ENCODE measurements around the gene RNF114.
A peak's percentile ranks its signal among the peaks of the same experiment; 100 is the strongest.

Gene RNF114

DNA sequence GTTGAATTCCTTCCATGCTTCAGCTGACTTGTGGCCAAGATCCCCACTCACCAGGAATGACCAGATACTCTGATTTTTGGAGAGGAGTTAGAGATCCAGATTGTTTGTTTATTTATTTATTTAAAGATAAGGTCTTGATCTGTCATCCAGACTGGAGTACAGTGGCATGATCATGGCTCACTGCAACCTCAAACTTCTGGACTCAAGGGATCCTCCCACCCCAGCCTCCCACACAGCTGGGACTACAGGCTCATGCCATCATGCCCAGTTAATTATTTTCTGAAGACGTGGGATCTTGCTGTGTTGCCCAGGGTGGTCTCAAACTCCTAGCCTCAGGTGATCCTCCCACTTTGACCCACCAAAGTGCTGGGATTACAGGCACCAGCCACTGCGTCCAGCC is 16.7 kb upstream of the RNF114 start:
- Histone ChIP-seq H3K27ac (ENCODE audit: low read depth, low read length) (no peak overlapping the region), H3K27me3 (ENCODE audit: control insufficient read depth, insufficient read depth, low read length) (no peaks in the 10 kb centered on the region), H3K4me1 (ENCODE audit: control insufficient read depth, insufficient read depth, low read length) (peaks cover 2% of the 10 kb centered on the region), H3K4me3 (ENCODE audit: low read length) (no peak overlapping the region), H3K36me3 (ENCODE audit: control insufficient read depth, insufficient read depth, low read length) (no peaks in the 10 kb centered on the region), H3K9ac (ENCODE audit: low read length) (no peak overlapping the region)

DNA sequence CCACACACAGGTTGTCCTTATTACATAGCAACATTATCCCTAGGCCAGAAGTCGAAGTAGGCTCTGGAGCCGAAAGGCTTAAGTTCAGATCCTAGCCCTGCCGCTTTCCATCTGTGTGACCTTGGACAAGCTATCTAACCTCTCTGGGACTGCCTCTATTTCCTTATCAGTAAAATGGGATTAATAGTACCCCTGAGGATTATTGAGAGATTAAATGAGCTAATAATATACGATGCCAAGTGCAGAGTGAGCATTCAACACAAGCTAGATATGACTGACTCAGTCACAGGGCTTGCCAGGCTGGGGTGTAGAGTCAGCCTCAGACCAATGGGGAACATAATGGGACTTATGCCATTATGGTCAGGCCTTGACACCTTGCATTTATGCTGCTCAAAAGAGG is 11.9 kb upstream of the RNF114 start:
- no peak overlapping the region for H3K4me3 ChIP-seq (ENCODE audit: low read length)
- no peaks in the 10 kb centered on the region for H3K27me3 ChIP-seq (ENCODE audit: control insufficient read depth, insufficient read depth, low read length)
- H3K4me1 ChIP-seq (ENCODE audit: control insufficient read depth, insufficient read depth, low read length) = no peaks in the 10 kb centered on the region
- H3K27ac ChIP-seq (ENCODE audit: low read depth, low read length) = no peak overlapping the region
- no peak overlapping the region for H3K9ac ChIP-seq (ENCODE audit: low read length)
- H3K36me3 ChIP-seq (ENCODE audit: control insufficient read depth, insufficient read depth, low read length) = no peaks in the 10 kb centered on the region

DNA sequence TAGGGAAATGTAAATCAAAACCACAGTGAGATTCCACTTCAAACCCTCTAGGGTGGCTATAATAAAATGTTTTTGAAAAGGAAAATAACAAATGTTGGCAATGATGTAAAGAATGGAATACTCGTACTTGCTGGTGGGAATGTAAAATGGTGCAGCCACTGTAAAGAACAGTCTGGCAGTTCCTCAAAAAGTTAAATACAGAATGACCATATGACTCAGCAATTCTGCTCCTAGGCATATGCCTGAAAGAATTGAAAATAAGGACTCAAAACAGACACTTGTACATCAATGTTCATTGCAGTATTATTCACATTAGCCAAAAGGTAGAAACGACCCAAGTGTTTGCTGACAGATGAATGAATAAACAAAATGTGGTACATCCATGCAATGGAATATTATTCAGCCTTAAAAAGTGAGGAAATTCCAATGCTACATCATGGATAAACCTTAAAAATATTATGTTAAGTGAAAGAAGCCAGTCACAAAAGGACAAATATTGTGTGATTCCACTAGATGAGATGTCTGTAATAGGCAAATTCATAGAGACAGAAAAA is 10.2 kb upstream of the RNF114 start:
- no peaks in the 10 kb centered on the region for H3K4me1 ChIP-seq (ENCODE audit: control insufficient read depth, insufficient read depth, low read length)
- H3K36me3 ChIP-seq (ENCODE audit: control insufficient read depth, insufficient read depth, low read length) = no peaks in the 10 kb centered on the region
- H3K27me3 ChIP-seq (ENCODE audit: control insufficient read depth, insufficient read depth, low read length) = no peaks in the 10 kb centered on the region
- no peak overlapping the region for H3K4me3 ChIP-seq (ENCODE audit: low read length)
- H3K27ac ChIP-seq (ENCODE audit: low read depth, low read length) = no peak overlapping the region
- no peak overlapping the region for H3K9ac ChIP-seq (ENCODE audit: low read length)

DNA sequence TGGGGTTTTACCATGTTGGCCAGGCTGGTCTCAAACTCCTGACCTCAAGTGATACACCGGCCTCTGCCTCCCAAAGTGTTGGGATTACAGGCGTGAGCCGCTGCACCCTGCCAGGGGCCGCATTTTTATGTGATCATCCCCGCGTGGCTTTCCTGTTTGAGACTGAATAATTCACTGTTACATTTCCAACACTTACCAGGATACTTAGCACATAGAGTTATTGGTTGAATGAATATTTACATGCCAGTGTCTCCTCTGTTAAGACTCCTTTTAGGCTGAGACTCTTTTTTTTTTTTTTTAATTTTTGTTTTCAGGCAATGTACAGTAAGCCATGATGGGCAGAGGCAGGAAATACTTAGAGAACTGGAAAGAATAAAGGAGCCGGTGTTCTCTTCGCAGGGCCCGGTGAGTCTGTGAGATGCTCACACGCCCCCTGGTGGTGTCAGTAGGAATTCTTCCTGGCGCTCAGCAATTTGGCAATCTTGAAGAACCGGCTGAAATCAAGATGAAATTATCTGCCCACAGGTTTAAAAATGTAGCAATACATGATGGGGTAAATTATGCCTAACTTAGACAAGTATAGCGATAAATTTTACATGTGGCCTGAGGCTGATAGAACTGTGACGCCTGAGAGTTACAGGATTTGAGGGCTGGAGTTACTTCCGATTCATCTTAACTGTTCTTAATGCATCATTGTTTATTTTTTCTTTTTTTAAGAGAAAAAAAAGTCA is 7.6 kb upstream of the RNF114 start:
- H3K27ac ChIP-seq (ENCODE audit: low read depth, low read length) = no peak overlapping the region
- no peaks in the 10 kb centered on the region for H3K4me1 ChIP-seq (ENCODE audit: control insufficient read depth, insufficient read depth, low read length)
- no peaks in the 10 kb centered on the region for H3K36me3 ChIP-seq (ENCODE audit: control insufficient read depth, insufficient read depth, low read length)
- no peak overlapping the region for H3K9ac ChIP-seq (ENCODE audit: low read length)
- H3K4me3 ChIP-seq (ENCODE audit: low read length) = peak overlapping the region; percentile 15
- H3K27me3 ChIP-seq (ENCODE audit: control insufficient read depth, insufficient read depth, low read length) = no peaks in the 10 kb centered on the region

DNA sequence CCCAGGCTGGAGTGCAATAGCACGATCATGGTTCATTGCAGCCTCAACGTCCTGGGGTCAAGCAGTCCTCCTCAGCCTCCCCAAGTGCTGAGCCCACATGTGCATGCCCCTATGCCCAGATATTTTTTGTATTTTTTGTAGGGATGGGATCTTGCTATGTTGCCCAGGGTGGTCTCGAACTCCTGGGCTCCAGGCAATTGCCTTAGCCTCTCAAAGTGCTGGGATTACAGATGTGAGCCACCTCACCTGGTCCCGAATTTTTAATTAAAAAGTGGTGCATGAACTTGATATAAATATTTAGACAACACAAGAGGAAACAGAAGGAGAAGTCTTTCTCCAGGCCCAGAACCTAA is 7.1 kb upstream of the RNF114 start:
- no peaks in the 10 kb centered on the region for H3K27me3 ChIP-seq (ENCODE audit: control insufficient read depth, insufficient read depth, low read length)
- no peaks in the 10 kb centered on the region for H3K36me3 ChIP-seq (ENCODE audit: control insufficient read depth, insufficient read depth, low read length)
- no peaks in the 10 kb centered on the region for H3K4me1 ChIP-seq (ENCODE audit: control insufficient read depth, insufficient read depth, low read length)
- no peak overlapping the region for H3K9ac ChIP-seq (ENCODE audit: low read length)
- no peak overlapping the region for H3K27ac ChIP-seq (ENCODE audit: low read depth, low read length)
- no peak overlapping the region for H3K4me3 ChIP-seq (ENCODE audit: low read length)

DNA sequence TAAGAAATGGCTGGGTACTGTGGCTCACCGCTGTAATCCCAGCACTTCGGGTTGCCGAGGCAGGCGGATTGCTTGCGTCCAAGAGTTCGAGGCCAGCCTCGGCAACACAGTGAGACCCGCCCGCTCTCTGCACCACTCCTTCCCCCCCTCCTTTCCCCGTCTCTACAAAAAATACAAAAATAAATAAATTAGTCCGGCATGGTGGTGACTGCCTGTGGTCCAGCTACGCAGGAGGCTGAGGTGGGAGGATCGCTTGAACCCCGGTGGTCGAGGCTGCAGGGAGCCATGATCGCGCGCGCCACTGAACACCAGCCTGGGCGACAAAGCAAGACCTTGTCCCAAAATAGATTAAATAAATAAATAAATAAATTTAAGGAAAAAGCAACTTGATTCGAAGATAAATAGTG is 448 bp upstream of the RNF114 start:
- Histone ChIP-seq H3K4me3 (ENCODE audit: low read length) (peak overlapping the region; percentile 75), H3K36me3 (ENCODE audit: control insufficient read depth, insufficient read depth, low read length) (peaks cover 7% of the 10 kb centered on the region), H3K27ac (ENCODE audit: low read depth, low read length) (peak overlapping the region; percentile 92), H3K27me3 (ENCODE audit: control insufficient read depth, insufficient read depth, low read length) (no peaks in the 10 kb centered on the region), H3K9ac (ENCODE audit: low read length) (no peak overlapping the region), H3K4me1 (ENCODE audit: control insufficient read depth, insufficient read depth, low read length) (peaks cover 20% of the 10 kb centered on the region)

DNA sequence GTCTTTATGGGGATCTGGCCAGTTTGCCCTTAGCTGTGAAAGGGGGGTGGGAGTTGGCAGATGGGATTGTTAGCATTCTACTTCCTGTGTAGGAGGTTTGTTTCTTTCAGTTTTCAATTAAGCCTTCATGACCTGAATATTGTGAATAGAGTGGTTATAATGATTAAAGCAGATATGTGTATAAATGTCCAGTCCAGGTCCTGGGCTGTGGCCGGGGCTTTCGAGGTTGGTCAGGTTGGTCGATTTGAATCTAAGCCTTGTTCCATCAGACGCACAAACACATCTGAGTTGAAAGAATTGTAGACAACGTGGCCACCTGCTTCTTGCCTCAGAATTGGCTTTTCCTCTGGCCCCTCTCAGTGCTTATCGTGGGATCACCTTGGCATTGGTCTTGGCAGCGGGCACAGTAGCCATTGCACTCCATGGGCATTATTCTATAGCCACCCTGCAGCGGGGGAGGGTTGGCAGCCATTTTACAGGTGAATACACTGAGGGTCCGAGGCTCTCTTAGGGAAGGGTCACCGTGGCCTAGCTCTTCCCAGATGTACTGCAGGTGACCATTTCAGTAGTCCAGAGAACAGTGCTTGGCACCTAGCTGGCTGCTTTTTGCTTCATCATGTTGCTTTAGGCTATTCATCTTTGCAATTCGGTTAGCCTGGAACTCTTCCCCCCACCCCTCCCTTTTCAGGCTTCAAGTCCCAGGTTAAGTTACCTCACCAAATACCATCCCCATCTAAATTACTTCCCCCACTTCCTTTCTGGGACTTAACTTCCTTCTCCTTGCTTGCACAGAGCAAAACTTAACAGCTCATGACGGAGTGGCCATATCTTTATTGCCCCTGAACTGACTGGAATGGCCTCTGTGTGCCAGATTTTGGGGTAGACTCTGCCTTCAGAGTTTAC is 1.1 kb downstream of the RNF114 start:
- Histone ChIP-seq H3K4me1 (ENCODE audit: control insufficient read depth, insufficient read depth, low read length) (peaks cover 20% of the 10 kb centered on the region), H3K27ac (ENCODE audit: low read depth, low read length) (peak overlapping the region; percentile 92), H3K4me3 (ENCODE audit: low read length) (peak overlapping the region; percentile 72), H3K27me3 (ENCODE audit: control insufficient read depth, insufficient read depth, low read length) (no peaks in the 10 kb centered on the region), H3K36me3 (ENCODE audit: control insufficient read depth, insufficient read depth, low read length) (peaks cover 7% of the 10 kb centered on the region), H3K9ac (ENCODE audit: low read length) (peak overlapping the region; percentile 99)

DNA sequence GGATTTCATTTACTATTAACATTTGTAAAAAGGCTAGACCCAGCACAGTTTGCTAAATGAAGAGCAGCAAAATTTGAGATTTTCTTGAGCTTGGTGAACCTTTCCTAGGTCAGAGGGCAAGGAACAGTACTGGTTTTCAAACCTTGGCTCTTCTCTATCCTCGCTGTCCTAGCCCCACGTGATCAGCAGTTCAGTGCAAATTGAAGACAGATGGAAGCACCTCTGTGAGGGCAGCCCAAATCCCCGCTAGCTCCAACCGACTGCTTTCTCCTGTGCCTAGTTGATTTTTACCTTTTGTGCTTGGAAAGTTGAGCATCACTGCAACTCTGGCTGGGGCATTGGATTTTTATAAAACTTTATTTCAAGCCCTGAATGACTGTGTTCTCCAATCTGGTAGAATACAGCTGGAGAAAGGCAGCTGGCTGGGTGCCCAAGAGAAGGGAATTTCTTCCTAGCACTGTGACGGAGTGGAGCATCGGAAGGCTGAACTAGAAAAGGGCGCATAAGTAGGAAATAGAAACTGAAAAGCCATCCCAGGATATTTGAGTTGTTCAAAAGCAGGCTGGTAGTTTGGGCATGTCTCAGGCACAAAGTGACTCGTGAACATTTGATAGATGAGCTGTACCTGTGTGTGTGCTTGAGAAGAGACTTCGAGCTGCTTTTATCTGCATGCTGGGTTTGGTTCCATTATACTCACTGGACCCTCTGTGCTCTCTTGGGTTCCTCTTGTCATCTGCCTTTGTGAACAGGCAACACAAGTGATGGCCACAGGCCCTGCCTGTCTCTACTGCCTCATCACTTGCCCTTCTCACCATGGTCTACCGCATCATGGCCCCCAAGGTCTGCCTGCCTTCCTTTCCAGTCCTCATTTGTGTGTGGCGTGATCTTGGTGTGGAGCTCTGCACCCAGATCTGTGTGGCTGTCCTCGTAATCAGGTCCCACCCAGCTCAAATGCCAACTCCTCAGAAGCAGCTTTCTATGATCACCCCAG is 2.3 kb downstream of the RNF114 start:
- Histone ChIP-seq H3K4me1 (ENCODE audit: control insufficient read depth, insufficient read depth, low read length) (peaks cover 20% of the 10 kb centered on the region), H3K9ac (ENCODE audit: low read length) (no peak overlapping the region), H3K4me3 (ENCODE audit: low read length) (peak overlapping the region; percentile 5), H3K36me3 (ENCODE audit: control insufficient read depth, insufficient read depth, low read length) (peaks cover 13% of the 10 kb centered on the region), H3K27me3 (ENCODE audit: control insufficient read depth, insufficient read depth, low read length) (no peaks in the 10 kb centered on the region), H3K27ac (ENCODE audit: low read depth, low read length) (peak overlapping the region; percentile 10)

DNA sequence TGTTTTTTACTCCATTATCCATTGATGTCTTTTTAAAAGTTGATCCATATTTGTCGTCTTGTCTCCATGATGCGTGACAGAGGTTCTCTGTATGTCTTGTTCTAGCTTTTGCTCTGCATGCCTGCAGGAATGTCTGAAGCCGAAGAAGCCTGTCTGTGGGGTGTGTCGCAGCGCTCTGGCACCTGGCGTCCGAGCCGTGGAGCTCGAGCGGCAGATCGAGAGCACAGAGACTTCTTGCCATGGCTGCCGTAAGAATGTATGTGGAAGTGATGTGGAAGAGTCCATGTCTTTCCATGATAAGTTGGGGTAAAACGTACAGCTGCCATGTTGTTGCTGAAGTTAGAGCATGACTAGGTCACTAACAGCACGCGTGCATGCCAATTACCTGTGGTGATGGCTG is 5.3 kb downstream of the RNF114 start:
- H3K9ac ChIP-seq (ENCODE audit: low read length) = no peak overlapping the region
- peaks cover 20% of the 10 kb centered on the region for H3K36me3 ChIP-seq (ENCODE audit: control insufficient read depth, insufficient read depth, low read length)
- peaks cover 20% of the 10 kb centered on the region for H3K4me1 ChIP-seq (ENCODE audit: control insufficient read depth, insufficient read depth, low read length)
- no peak overlapping the region for H3K4me3 ChIP-seq (ENCODE audit: low read length)
- no peak overlapping the region for H3K27ac ChIP-seq (ENCODE audit: low read depth, low read length)
- H3K27me3 ChIP-seq (ENCODE audit: control insufficient read depth, insufficient read depth, low read length) = no peaks in the 10 kb centered on the region

DNA sequence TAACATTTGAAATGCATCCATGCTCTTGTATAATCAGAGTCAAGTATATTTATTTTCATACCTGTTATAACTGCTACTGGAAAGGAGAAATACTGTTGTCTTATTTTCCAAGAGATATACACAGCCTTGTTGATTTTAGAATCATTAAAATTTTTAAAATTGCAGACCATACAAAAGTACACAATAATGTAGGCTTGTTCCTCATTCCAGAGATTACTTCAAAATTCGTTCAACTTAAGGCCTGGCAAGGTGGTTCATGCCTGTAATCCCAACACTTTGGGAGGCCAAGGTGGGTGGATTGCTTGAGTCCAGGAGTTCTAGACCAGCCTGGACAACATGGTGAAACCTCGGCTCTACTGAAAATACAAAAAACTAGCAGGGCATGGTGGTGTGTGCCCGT is 6.1 kb downstream of the RNF114 start:
- Histone ChIP-seq H3K27me3 (ENCODE audit: control insufficient read depth, insufficient read depth, low read length) (no peaks in the 10 kb centered on the region), H3K4me1 (ENCODE audit: control insufficient read depth, insufficient read depth, low read length) (peaks cover 17% of the 10 kb centered on the region), H3K9ac (ENCODE audit: low read length) (no peak overlapping the region), H3K4me3 (ENCODE audit: low read length) (no peak overlapping the region), H3K36me3 (ENCODE audit: control insufficient read depth, insufficient read depth, low read length) (peaks cover 23% of the 10 kb centered on the region), H3K27ac (ENCODE audit: low read depth, low read length) (no peak overlapping the region)

DNA sequence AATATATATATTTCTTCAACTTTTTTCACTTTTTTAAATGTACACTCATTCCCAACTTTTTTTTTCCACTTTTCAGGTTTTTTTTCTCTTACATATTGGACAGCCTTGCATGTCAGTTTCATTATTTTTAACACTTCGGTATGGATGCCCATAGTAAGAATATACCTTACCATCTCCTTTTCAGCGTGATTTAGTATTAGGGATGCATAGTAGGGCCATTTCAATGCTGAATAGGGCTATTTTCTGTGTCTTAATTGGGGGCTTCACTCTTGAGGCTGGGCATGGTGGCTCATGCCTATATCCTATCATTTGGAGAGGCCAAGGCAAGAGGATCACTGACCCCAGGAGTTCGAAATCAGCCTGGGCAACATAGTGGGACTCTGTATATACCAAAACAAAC is 6.7 kb downstream of the RNF114 start:
- Histone ChIP-seq H3K36me3 (ENCODE audit: control insufficient read depth, insufficient read depth, low read length) (peaks cover 23% of the 10 kb centered on the region), H3K4me1 (ENCODE audit: control insufficient read depth, insufficient read depth, low read length) (peaks cover 10% of the 10 kb centered on the region), H3K4me3 (ENCODE audit: low read length) (no peak overlapping the region)

DNA sequence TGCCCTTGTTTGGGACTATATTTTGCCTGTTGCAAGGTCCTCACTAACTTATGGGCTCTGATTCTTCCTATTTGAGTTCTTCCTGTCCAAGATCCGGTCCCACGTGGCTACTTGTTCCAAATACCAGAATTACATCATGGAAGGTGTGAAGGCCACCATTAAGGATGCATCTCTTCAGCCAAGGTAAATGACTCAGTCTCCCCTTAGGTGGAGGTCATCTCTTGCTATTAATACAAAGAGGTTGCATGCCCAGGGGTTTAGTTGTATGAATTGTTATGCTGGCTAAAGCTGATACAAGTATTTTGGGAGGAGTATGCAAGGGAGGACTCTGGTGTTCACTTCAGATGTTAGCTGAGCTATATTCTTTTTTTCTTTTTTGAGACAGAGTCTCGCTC is 9.1 kb downstream of the RNF114 start:
- Histone ChIP-seq H3K9ac (ENCODE audit: low read length) (no peak overlapping the region), H3K36me3 (ENCODE audit: control insufficient read depth, insufficient read depth, low read length) (peaks cover 28% of the 10 kb centered on the region), H3K27me3 (ENCODE audit: control insufficient read depth, insufficient read depth, low read length) (no peaks in the 10 kb centered on the region), H3K27ac (ENCODE audit: low read depth, low read length) (no peak overlapping the region), H3K4me3 (ENCODE audit: low read length) (no peak overlapping the region), H3K4me1 (ENCODE audit: control insufficient read depth, insufficient read depth, low read length) (no peaks in the 10 kb centered on the region)

More for the DNA sequence above, 6.7 kb downstream of the RNF114 start:
- H3K9ac ChIP-seq (ENCODE audit: low read length) = no peak overlapping the region
- no peak overlapping the region for H3K27ac ChIP-seq (ENCODE audit: low read depth, low read length)
- H3K27me3 ChIP-seq (ENCODE audit: control insufficient read depth, insufficient read depth, low read length) = no peaks in the 10 kb centered on the region

Measured in rectal smooth muscle tissue (tissue), 1 donor.